ENCODE measurements around the gene ZMIZ1.
"Not testable (repeated sequence)": the region's sequence is repeated elsewhere in the genome, so short reads cannot be mapped to it uniquely, and the experiment has no call there.

Gene ZMIZ1

GRCh38 chr10:79321951-79322350 is 253.2 kb downstream of the ZMIZ1 start:
- no peak for DNase-seq (ENCODE audit: low read depth in 2 of 2)

DNA sequence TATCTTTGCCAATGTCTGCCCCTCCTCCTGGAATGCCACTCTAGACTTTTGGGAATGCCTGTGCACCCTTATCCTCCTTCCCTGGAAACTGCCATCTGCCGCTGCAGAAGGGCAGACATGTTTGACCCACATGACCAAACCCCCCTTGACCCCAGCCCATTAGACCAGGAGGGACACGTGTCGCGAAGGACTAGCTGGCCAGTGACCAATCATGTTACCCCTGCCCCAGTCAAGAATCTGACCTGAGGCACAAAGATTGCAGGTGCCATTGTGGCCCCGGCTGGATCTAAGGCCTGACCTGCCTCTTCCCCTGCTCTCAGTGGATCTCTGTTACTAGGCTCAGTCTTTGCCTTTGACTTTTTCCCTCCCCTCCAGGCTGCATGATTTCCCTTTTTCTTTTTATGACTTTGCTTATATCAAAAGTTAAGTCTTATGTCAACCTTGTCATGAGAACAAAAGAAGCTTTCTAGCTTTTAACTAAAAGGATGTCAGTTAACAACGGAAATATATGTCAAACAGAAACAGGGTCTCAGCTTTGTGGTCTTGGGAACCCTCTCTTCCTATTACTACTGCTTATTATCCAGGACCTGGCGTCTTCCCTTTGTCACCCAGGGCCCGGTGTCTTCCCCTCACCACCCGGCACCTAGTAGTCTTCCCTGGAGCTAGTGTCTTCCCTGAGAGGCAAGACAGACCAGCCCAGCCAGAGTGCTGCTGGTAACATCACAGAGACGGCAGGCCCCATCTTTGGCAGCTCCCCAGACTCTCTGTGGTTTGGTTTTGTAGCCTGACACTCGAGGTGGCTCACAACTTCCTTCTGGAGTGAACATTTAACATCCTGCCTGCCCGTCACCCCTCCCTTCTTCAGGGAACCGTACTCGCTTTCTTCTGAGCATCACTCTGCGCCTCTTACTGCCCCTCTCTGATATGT is 254.1 kb downstream of the ZMIZ1 start:
- peak; percentile 49 to 65 for DNase-seq (ENCODE audit: low read depth in 2 of 2)

- no peak for DNase-seq (ENCODE audit: low read depth in 2 of 2)
Measured at GRCh38 chr10:79323602-79324001, 254.8 kb downstream of the ZMIZ1 start.

DNA sequence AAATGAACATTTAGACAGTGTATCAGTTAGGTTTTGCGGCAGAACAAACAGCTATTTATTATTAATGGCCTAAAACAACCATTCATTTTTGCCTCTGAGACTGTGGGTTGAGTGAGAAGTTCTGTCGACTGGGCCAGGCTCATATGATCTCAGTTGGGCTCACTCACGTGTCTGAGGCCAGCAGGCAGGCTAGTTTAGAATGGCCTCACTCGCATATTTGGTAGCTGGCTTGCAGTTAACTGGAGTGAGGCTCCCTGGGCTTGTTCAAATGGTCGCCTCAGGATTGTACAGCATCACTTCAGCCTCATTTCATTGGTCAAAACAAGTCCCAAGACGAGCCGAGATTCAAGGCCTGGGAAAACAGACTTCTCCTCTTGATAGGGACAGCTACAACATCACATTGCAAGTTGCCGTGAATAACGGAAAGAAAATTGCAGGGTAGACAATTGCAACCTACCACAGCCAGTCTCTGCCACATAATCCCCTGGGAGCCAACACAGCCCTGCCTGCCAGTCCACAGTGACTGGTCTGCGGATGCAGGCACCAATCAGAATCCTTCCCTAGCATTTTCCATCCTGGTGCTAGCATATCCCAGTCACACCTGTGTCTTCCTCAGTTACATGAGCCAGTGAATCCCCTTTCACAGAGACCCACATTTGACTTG is 255.4 kb downstream of the ZMIZ1 start:
- DNase-seq (ENCODE audit: low read depth in 2 of 2), result no peak

DNA sequence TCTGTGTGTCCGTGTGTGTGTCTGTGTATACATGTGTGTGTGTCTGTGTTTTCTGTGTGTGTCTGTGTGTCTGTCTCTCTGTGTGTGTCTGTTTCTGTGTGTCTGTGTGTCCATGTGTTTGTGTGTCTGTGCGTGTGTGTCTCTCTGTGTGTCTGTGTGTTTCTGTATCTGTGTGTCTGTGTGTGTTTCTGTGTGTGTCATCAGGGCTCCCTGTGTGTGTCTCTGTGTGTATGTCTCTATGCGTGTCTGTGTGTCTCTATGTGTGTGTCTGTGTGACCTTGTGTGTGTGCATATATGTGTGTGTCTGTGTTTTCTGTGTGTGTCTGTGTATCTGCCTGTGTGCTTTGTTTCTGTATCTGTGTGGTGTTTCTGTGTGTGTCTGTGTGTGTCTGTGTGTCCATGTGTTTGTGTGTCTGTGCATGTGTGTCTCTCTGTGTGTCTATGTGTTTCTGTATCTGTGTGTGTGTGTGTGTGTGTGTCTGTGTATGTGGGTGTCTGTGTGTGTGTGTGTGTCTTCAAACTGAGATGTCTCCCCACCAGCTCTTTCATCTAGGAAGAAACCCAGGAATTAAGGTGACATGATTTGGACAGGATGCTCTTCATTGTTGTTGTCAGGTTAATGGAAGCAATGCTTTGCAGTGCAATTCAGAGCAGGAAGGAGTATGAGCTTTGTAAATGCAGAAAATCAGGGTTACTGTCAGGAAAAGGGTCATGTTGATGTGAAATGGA is 257.8 kb downstream of the ZMIZ1 start:
- no peak for DNase-seq (ENCODE audit: low read depth in 2 of 2)

DNA sequence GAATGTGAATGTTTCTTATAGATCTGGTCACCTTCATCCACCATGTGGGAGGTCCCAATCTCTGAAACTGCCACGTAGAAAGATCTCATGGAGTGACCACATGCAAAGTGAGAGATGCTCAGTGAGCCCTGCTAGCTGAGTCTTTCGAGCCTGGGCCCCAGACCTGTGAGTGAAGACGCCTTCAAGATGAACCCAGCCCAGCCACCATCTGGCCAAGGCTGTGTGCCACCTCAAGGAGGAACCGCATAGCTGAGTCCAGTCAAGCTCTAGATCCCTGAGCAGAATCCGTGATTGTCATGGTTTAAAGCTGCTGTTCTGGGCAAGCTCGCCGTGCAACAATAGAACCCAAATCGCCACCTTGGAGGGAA is 258.3 kb downstream of the ZMIZ1 start:
- no peak for DNase-seq (ENCODE audit: low read depth in 2 of 2)

DNA sequence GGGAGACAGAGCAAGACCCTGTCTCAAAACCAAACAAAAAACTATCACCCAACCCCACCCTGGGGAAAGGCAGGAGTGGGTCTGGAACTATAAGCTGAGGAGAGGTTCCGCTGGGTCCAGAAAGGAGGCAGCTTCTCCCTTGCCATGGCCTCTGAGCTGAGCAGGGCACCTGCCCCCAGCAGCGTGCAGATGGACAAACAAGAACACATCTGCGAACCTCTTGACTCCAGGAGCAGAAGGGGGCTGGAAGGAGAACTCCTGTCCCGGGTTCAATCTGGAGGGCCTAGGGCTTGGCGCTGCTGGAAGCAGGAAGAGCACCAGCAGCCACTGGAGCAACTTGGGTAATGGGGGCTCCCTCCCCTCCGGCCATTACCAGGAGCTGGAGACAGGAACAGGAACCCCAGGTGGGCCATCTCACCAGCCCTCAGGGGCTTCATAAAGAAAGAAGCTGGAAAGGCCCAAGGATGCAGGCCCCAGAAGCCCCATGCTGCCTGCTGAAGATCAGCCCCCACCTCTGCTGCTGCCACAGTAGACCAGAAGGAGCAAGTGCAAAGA is 259.5 kb downstream of the ZMIZ1 start:
- no peak for DNase-seq (ENCODE audit: low read depth in 2 of 2)

- no peak for DNase-seq (ENCODE audit: low read depth in 2 of 2)
Measured at GRCh38 chr10:79328737-79329504, 260.2 kb downstream of the ZMIZ1 start.

DNA sequence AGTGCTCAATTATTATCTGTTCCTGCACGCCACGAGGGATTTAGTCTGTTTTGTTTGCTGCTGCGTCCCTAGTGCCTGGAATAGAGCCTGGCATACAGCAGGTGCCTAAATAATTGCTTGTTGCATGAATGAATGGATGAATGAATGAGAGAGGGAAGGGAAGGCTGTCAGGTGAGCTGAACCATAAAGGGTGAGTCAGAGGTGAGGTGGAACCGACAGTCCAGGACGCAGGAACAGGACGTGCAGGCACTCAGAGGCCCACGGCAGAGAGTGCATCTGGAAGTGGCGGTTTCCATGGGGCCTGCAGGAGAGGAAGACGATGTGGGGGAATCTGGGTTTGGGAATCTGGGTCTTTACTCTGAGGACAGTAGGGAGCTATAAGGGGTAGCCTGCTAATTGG is 260.8 kb downstream of the ZMIZ1 start:
- DNase-seq (ENCODE audit: low read depth in 2 of 2), result no peak

GRCh38 chr10:79331226-79331625 is 262.5 kb downstream of the ZMIZ1 start:
- no peak for DNase-seq (ENCODE audit: low read depth in 2 of 2)

DNA sequence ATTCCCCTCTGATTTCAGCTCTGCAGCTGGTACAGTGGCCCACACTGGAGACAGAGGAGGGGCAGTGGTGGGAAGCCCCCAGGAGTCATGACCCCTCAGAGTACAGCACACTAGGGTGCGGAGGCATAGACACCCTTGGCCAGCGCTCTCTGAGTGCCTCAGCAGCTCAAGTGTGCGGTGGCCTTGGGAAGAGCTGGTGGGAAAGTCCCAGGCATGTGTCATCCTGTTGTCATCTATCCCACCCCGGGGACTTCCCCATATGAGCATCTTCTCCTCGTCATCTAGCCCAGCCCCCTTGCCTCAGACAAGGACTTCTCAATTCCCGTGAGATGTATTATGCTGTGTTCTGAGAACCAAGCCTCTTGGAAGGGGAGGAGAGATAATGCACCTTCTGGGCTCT is 262.9 kb downstream of the ZMIZ1 start:
- peak; percentile 68 to 76 for DNase-seq (ENCODE audit: low read depth in 2 of 2)

DNA sequence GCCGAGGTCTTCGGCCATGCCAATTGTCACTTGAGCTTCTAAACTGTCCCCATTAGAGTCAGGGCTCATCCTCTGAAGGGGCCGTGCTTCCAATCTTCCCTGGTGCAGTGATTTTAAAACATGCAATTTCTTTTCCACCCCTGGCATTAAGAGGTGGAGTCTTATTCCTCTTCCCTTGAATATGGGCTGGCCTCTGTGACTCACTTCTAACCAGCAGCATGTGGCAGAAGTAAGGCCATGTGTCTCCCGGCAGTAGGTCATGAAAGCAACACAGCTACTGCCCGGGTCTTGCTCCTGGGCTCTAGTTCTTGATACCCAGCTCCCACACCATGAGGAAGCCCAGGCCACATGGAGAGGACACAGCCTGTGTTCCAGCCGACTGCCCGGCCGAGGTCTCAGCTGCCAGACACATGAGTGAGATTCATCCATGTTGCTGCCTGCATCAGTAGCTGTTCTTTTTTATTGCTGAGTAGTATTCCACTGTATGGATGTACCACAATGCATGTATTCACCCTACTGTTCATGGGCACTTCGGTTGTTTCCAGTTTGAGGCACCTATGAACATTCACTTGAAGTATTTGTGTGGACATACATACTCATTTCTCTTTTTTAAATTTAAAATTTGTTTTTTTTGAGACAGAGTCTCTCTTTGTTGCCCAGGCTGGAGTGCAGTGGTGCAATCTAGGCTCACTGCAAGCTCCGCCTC is 264.0 kb downstream of the ZMIZ1 start:
- not testable (repeated sequence) for DNase-seq (ENCODE audit: low read depth in 2 of 2)

- no peak for DNase-seq (ENCODE audit: low read depth in 2 of 2)
Measured at GRCh38 chr10:79333513-79333912, 264.7 kb downstream of the ZMIZ1 start.

GRCh38 chr10:79334573-79334972 is 265.8 kb downstream of the ZMIZ1 start:
- no peak for DNase-seq (ENCODE audit: low read depth in 2 of 2)

DNA sequence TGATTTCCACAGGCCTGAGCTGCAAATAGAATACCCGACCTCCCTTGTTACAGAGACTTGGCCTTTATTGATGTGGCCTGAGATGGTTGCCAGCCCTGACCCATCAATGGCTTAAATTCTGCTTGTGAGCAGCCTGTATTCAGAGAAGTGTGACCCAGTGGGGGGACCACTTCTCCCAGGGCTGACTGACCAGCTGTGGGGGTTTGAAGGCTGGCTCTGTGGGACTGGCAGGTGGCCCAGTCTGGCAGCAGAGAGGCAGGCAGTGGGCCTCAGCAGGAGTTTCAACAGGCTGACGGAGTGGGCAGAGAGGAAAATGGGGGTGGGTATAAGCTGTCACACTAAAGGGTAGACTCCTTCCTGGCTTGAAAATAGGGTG is 266.3 kb downstream of the ZMIZ1 start:
- no peak for DNase-seq (ENCODE audit: low read depth in 2 of 2)

DNA sequence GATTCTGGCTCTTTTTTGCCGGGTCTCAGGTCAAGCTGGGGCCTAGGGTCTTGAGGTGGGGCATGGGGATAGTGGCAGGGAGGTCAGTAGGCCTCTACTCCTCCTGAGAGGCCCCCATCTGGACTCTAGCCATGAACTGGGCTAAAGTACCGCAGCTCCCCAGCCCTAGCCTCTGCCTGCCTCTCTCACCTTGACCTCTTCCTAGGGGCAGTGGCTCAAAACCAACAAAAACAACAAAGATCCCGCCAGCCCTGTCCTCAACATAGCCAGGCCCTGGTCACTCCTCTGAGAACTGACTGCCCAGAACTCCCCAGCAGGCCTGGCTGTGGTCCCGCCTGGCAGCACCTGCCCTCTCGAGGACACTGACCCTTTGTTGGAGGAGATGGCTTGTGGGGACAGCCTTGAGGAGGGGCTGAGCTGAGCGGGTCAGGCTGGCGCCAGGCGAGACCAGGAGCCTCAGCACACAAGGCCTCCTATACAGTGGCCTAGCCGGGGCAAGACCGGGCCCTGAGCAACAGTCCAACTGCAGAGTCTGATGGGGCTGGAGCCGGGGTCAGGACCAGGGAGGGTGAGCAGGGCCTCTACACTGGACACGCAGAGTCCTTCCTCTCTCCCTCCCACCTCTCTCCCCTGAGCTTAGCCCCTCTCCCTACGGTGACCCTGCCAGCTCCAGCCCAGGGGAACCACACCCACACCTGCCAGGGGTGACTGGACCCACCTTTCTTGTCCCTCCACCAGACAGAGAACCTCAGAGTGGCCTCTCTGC is 266.9 kb downstream of the ZMIZ1 start:
- DNase-seq (ENCODE audit: low read depth in 2 of 2), result no peak

DNA sequence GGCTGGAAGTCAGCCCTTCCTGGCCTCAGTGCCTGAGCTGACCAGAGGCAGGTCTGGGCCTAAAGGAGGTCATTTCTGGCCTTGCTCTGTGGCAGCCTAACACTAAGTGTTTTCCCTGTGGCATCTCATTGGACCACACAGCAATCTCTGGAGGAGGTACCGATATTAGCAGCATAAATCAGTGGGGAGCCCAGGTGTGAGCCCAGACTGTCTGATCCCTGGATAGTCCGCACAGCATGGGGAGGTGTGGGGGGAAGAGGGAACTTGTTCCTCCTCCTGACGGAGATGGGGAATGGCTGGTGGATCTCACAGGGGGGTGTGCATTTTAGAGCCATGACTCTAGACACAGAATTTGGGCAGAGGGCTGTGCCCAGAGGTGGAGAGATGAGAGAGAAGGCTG is 267.5 kb downstream of the ZMIZ1 start:
- DNase-seq (ENCODE audit: low read depth in 2 of 2), result no peak

- no peak for DNase-seq (ENCODE audit: low read depth in 2 of 2)
Measured at GRCh38 chr10:79336739-79337138, 268.0 kb downstream of the ZMIZ1 start.

DNA sequence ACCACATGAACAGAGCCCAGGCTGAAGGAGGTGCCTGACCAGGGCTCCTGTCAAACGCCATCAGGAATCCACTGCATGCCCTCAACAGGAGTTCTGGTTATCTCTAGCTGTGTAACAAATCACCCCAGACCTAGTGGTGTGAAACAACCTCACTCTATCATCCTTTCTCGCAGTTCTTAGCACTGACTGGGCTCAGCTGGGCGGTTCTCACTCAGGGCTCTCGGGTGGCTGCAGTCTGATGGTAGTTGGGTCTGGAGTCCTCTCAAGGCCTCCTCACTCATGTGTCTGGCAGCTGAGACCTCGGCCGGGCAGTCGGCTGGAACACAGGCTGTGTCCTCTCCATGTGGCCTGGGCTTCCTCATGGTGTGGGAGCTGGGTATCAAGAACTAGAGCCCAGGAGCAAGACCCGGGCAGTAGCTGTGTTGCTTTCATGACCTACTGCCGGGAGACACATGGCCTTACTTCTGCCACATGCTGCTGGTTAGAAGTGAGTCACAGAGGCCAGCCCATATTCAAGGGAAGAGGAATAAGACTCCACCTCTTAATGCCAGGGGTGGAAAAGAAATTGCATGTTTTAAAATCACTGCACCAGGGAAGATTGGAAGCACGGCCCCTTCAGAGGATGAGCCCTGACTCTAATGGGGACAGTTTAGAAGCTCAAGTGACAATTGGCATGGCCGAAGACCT is 269.2 kb downstream of the ZMIZ1 start:
- not testable (repeated sequence) for DNase-seq (ENCODE audit: low read depth in 2 of 2)

GRCh38 chr10:79339266-79339665 is 270.5 kb downstream of the ZMIZ1 start:
- no peak for DNase-seq (ENCODE audit: low read depth in 2 of 2)

All from stimulated activated CD8-positive, alpha-beta memory T cell treated with anti-CD3 and anti-CD28 coated beads, Interleukin-2, amount 100 ng/mL, for 48 hours (primary cell).